K562 (cell line): ENCODE data around the gene ARHGEF38. TPM values are rescaled to one million over a fixed set of nuclear protein-coding genes. Genes with fewer than 3 reads are reported as not detected.

Experiments
- BCOR ChIP-seq: fragments of 450-650 bp; IDR thresholded peaks from 2 replicates; pipeline ENCODE4 v1.6.1; 2016
- CBX5 ChIP-seq: IDR thresholded peaks from 2 replicates; pipeline ENCODE4 v1.6.1; 2014; ENCODE audit warnings: low read depth, borderline replicate concordance
- CCAR2 ChIP-seq: fragments of 200-400 bp; formaldehyde crosslinking; IDR thresholded peaks from 2 replicates; pipeline ENCODE4 v1.6.1; 2017; ENCODE audit warnings: mild to moderate bottlenecking, low read depth, low read length
- ETS2 ChIP-seq: IDR thresholded peaks from 2 replicates; pipeline ENCODE4 v1.6.1; 2016; ENCODE audit warnings: borderline replicate concordance, missing genetic modification characterization, mild to moderate bottlenecking, moderate library complexity, missing compliant biosample characterization; ENCODE audit not compliant: poor library complexity, severe bottlenecking
- HMGXB4 ChIP-seq: sonication (generic); formaldehyde crosslinking; IDR thresholded peaks from 2 replicates; pipeline ENCODE4 v1.8.1; 2023; ENCODE audit warnings: mild to moderate bottlenecking, missing genetic modification reagents
- KDM1A ChIP-seq, 2 experiments: fragments of 450-650 bp; IDR thresholded peaks; 2 replicates each; pipeline ENCODE4 v1.6.1; 2016; ENCODE audit warnings: mild to moderate bottlenecking in 2 of 2
- MCM5 ChIP-seq: fragments of 450-650 bp; IDR thresholded peaks from 2 replicates; pipeline ENCODE4 v1.6.1; 2016; ENCODE audit warnings: low read depth
- PCBP2 ChIP-seq: fragments of 200-400 bp; formaldehyde crosslinking; IDR thresholded peaks from 2 replicates; pipeline ENCODE4 v1.6.1; 2018; ENCODE audit warnings: low read length, low read depth, mild to moderate bottlenecking, moderate library complexity; ENCODE audit not compliant: poor library complexity, severe bottlenecking
- POLR2G ChIP-seq: fragments of 200-400 bp; formaldehyde crosslinking; IDR thresholded peaks from 2 replicates; pipeline ENCODE4 v1.6.1; 2017; ENCODE audit warnings: low read depth, mild to moderate bottlenecking, antibody characterized with exemption, low read length, moderate library complexity
- RBBP5 ChIP-seq: fragments of 200-600 bp; sonication (generic); IDR thresholded peaks from 2 replicates; pipeline ENCODE4 v1.6.1; 2012; ENCODE audit warnings: borderline replicate concordance, mild to moderate bottlenecking, low read length, control low read depth, inconsistent platforms; ENCODE audit not compliant: insufficient read depth, poor library complexity, severe bottlenecking
- RBM25 ChIP-seq: fragments of 200-400 bp; formaldehyde crosslinking; IDR thresholded peaks from 2 replicates; pipeline ENCODE4 v1.6.1; 2018; ENCODE audit warnings: low read length, low read depth, moderate library complexity; ENCODE audit not compliant: severe bottlenecking
- SAP30 ChIP-seq: fragments of 200-600 bp; sonication (generic); IDR thresholded peaks from 2 replicates; pipeline ENCODE4 v1.6.1; 2012; ENCODE audit warnings: borderline replicate concordance, low read depth, mild to moderate bottlenecking, moderate library complexity, low read length, control low read depth, inconsistent platforms; ENCODE audit not compliant: insufficient read depth, poor library complexity, severe bottlenecking
- STAG1 ChIP-seq: sonication (generic); formaldehyde crosslinking; IDR thresholded peaks from 2 replicates; pipeline ENCODE4 v1.5.0; 2020; ENCODE audit warnings: missing genetic modification reagents, borderline replicate concordance
- TBP ChIP-seq: optimal IDR thresholded peaks from 2 replicates; pipeline ENCODE3; 2011; ENCODE audit warnings: low read depth, low read length, improper control_type of control experiment
- TEAD1 ChIP-seq, 2 experiments: fragments of 450-650 bp in 1 of 2; sonication (generic) in 1 of 2; formaldehyde crosslinking; IDR thresholded peaks; 2 replicates each; pipeline versions ENCODE4 v1.4.0 to v1.8.0; 2020 to 2022; ENCODE audit warnings: mild to moderate bottlenecking in 2 of 2, missing genetic modification reagents in 1 of 2
- TGIF2 ChIP-seq: sonication (generic); formaldehyde crosslinking; IDR thresholded peaks from 2 replicates; pipeline ENCODE4 v1.8.1; 2022; ENCODE audit warnings: mild to moderate bottlenecking, missing genetic modification reagents, moderate library complexity
- ZC3H4 ChIP-seq: sonication (generic); formaldehyde crosslinking; IDR thresholded peaks from 2 replicates; pipeline ENCODE4 v1.9.0; 2021; ENCODE audit warnings: missing genetic modification reagents, borderline replicate concordance
- ZNF224 ChIP-seq: sonication (generic); formaldehyde crosslinking; IDR thresholded peaks from 2 replicates; pipeline ENCODE4 v1.8.0; 2022; ENCODE audit warnings: mild to moderate bottlenecking, missing genetic modification reagents
- ZNF232 ChIP-seq: sonication (generic); formaldehyde crosslinking; IDR thresholded peaks from 2 replicates; pipeline ENCODE4 v1.8.0; 2022; ENCODE audit warnings: mild to moderate bottlenecking, missing genetic modification reagents
- ZNF395 ChIP-seq: fragments of 200-800 bp; sonication (Bioruptor generic); IDR thresholded peaks from 2 replicates; pipeline ENCODE4 v1.6.1; 2017; ENCODE audit warnings: missing genetic modification characterization, missing compliant biosample characterization
- ZNF584 ChIP-seq: fragments of 200-800 bp; sonication (Bioruptor generic); IDR thresholded peaks from 2 replicates; pipeline ENCODE4 v1.6.1; 2016; ENCODE audit warnings: low read depth, mild to moderate bottlenecking, missing genetic modification characterization, missing compliant biosample characterization
- ZNF655 ChIP-seq: fragments of 250-450 bp; sonication (Bioruptor Pico); IDR thresholded peaks from 2 replicates; pipeline ENCODE4 v1.5.0; 2021
- ZNF764 ChIP-seq: fragments of 250-450 bp; sonication (Bioruptor Pico); IDR thresholded peaks from 2 replicates; pipeline ENCODE4 v1.4.0; 2020; ENCODE audit warnings: low read depth, mild to moderate bottlenecking, moderate library complexity
- polyA plus RNA-seq, 8 experiments: library from polyadenylated mRNA; depleted of rRNA in 4 of 8; stranded (reverse) in 5 of 8; unstranded in 3 of 8; fragments of >200 nt; fragmentation: Nextera tagmentation in 2 of 8; fragmentation: Illumina TruSeq in 1 of 8; extraction: Ambion mirVana in 2 of 8; extraction: Trizol in 1 of 8; gene quantifications; 2 replicates each; pipeline versions ENCODE4 v1.2.1 to v1.2.3, GENCODE V29; 2011 to 2014; ENCODE audit warnings: inconsistent platforms in 1 of 8, missing spikeins in 1 of 8
- total RNA-seq, 7 experiments: library from RNA; depleted of rRNA in 6 of 7; stranded (reverse); fragments of >200 nt in 6 of 7; fragmentation: Illumina TruSeq in 2 of 7; extraction: Trizol in 2 of 7; gene quantifications; 2 replicates each; pipeline versions ENCODE4 v1.2.1 to v1.2.3, GENCODE V29; 2011 to 2021; ENCODE audit warnings: low replicate concordance in 1 of 7

The ARHGEF38 gene
- total and polyA plus RNA-seq, 9 of the 15 experiments (the other 6 are each of a cell fraction or from before 2014, with no cell fraction given), result 0.17 TPM; not detected in 8

- TF ChIP-seq ZNF655 (CRISPR knock-in tag) (peak; percentile 29; the same call in 1 of the 2 replicates), RBM25 (no peak), PCBP2 (no peak), STAG1 (CRISPR knock-in tag) (no peak), CBX5 (0 out of 2 replicates have a peak, but pooled peaks have one; percentile 72), BCOR (no peak; the same call in 1 of the 2 replicates), CCAR2 (peak; percentile 81; the same call in 1 of the 2 replicates), KDM1A (IDR thresholded peaks at IDR 0.05) (no peak), SAP30 (peak; percentile 83), TGIF2 (CRISPR knock-in tag) (no peak), MCM5 (no peak), RBBP5 (peak; percentile 98), TBP (peak; percentile 96), ZNF584 (CRISPR knock-in tag) (no peak), HMGXB4 (CRISPR knock-in tag) (no peak), ZNF395 (CRISPR knock-in tag) (peak; percentile 99), POLR2G (peak; percentile 90), ZNF232 (no peak), ZNF764 (CRISPR knock-in tag) (0 out of 2 replicates have a peak, but pooled peaks have one; percentile 16), ZNF224 (CRISPR knock-in tag) (0 out of 2 replicates have a peak, but pooled peaks have one; percentile 22), ETS2 (tag) (no peak), ZC3H4 (no peak), TEAD1 (CRISPR knock-in tag; IDR thresholded peaks at IDR 0.05) (peak; percentile 50 to 84; a peak in 3 of 4 replicates)
Observed at GRCh38 chr4:105708181-105709080, 156.0 kb downstream of the ARHGEF38 start, which contains the start of the genes GSTCD and INTS12 (continued).
